ENCODE measurements around the gene LHX1.

Gene LHX1

GRCh38 chr17:36937001-36937958 is at the start of gene LHX1:
TSS of gene LHX1 (plus strand) at chr17:36937475. CDS start at chr17:36938198, 723 bp downstream.
- DNase-seq: no peak

- no peak for DNase-seq
Measured at GRCh38 chr17:36888236-36888951, 48.9 kb upstream of the LHX1 start.

GRCh38 chr17:36889770-36890349 is 47.4 kb upstream of the LHX1 start:
- DNase-seq: no peak

GRCh38 chr17:36890398-36891168 is 46.7 kb upstream of the LHX1 start:
- DNase-seq: no peak

GRCh38 chr17:36892112-36892838 is 45.0 kb upstream of the LHX1 start:
- DNase-seq: no peak

- DNase-seq: no peak
Measured at GRCh38 chr17:36894177-36894576, 43.1 kb upstream of the LHX1 start.

- DNase-seq: no peak
Measured at GRCh38 chr17:36894925-36895324, 42.4 kb upstream of the LHX1 start.

- peak; percentile 21 for DNase-seq
Measured at GRCh38 chr17:36899250-36900159, 37.8 kb upstream of the LHX1 start.

- no peak for DNase-seq
Measured at GRCh38 chr17:36900160-36900512, 37.1 kb upstream of the LHX1 start.

- peak; percentile 81 for DNase-seq
Measured at GRCh38 chr17:36901506-36901905, 35.8 kb upstream of the LHX1 start.

- DNase-seq: no peak
Measured at GRCh38 chr17:36907407-36907806, 29.9 kb upstream of the LHX1 start.

GRCh38 chr17:36910513-36910912 is 26.8 kb upstream of the LHX1 start:
- DNase-seq: no peak

- no peak for DNase-seq
Measured at GRCh38 chr17:36911001-36911400, 26.3 kb upstream of the LHX1 start.

- no peak for DNase-seq
Measured at GRCh38 chr17:36913132-36913531, 24.1 kb upstream of the LHX1 start.

GRCh38 chr17:36918211-36918691 is 19.0 kb upstream of the LHX1 start:
- peak; percentile 57 for DNase-seq

GRCh38 chr17:36919407-36919968 is 17.8 kb upstream of the LHX1 start:
- no peak for DNase-seq

GRCh38 chr17:36920032-36921005 is 17.0 kb upstream of the LHX1 start:
- peak; percentile 75 for DNase-seq

- peak; percentile 60 for DNase-seq
Measured at GRCh38 chr17:36921095-36921851, 16.0 kb upstream of the LHX1 start.

Data from fibroblast of skin of right biceps (primary cell).